Kidney (tissue), 14 donors: ENCODE data around the gene OR4D11. TPM values are rescaled to one million over a fixed set of nuclear protein-coding genes. Genes with fewer than 3 reads are reported as not detected.
"Not testable (repeated sequence)": the region's sequence is repeated elsewhere in the genome, so short reads cannot be mapped to it uniquely, and the experiment has no call there.

ENCODE experiments used
- DNase-seq, 5 donors: peaks; one replicate each; pipeline ENCODE4 v3.0.0-alpha.2; 2013 to 2020
- FAIRE-seq: peaks from 2 replicates; lab custom pipeline; 2012; peaks lifted over from hg19 to GRCh38; lab: Jason Lieb, UNC
- H3K27ac ChIP-seq, 2 donors: one replicate each; pipeline ENCODE4 v1.7.0; 2013; ENCODE audit warnings: low read depth in 2 of 2, low read length in 2 of 2, inconsistent platforms in 1 of 2
- H3K27me3 ChIP-seq: one replicate; pipeline ENCODE4 v1.7.1; 2013; ENCODE audit warnings: low read length, inconsistent platforms; ENCODE audit not compliant: control insufficient read depth, insufficient read depth
- H3K36me3 ChIP-seq, 3 donors: one replicate each; pipeline versions ENCODE4 v1.7.0 to v1.7.1; 2013; ENCODE audit warnings: low read length in 3 of 3, control low read depth in 1 of 3, inconsistent platforms in 1 of 3; ENCODE audit not compliant: insufficient read depth in 3 of 3, control insufficient read depth in 2 of 3
- H3K4me1 ChIP-seq, 3 donors: one replicate each; pipeline versions ENCODE4 v1.7.0 to v1.7.1; 2013; ENCODE audit warnings: low read length in 3 of 3, inconsistent platforms in 1 of 3, low read depth in 1 of 3; ENCODE audit not compliant: control insufficient read depth in 2 of 3, insufficient read depth in 2 of 3
- H3K4me3 ChIP-seq, 3 donors: one replicate each; pipeline versions ENCODE4 v1.7.0 to v1.8.1; 2013; ENCODE audit warnings: low read length in 3 of 3, control low read depth in 1 of 3, inconsistent platforms in 1 of 3
- H3K9ac ChIP-seq, 3 donors: one replicate each; pipeline versions ENCODE4 v1.7.0 to v1.7.1; 2013; ENCODE audit warnings: low read length in 3 of 3, control low read depth in 1 of 3, inconsistent platforms in 1 of 3
- H3K9me3 ChIP-seq, 3 donors: one replicate each; pipeline versions ENCODE4 v1.7.0 to v1.7.1; 2013; ENCODE audit warnings: low read length in 3 of 3, control low read depth in 1 of 3, inconsistent platforms in 1 of 3; ENCODE audit not compliant: control insufficient read depth in 2 of 3, insufficient read depth in 1 of 3
- CTCF ChIP-seq: IDR thresholded peaks from 3 replicates; pipeline ENCODE4 v1.5.1; 2012; ENCODE audit warnings: mild to moderate bottlenecking, moderate library complexity, borderline replicate concordance; ENCODE audit not compliant: insufficient read depth; ENCODE audit errors: extremely low read depth
- intact Hi-C: fragments of 100-400 bp; cut with DNase I; formaldehyde crosslinking; loops from one replicate; pipeline ENCODE4 v1.11.1; 2022
- polyA plus RNA-seq: library from polyadenylated mRNA; stranded (reverse); fragments of 350-450 nt; fragmentation: Illumina TruSeq; extraction: RNeasy Lipid Tissue Mini Kit (QIAGEN cat#74804); gene quantifications from one replicate; pipeline ENCODE4 v1.2.3, GENCODE V29; 2014; ENCODE audit warnings: low read depth, low replicate concordance; ENCODE audit not compliant: insufficient read depth
- total RNA-seq: library from RNA; stranded (reverse); fragmentation: NEBNext Ultra II Directional; extraction: Animal tissue kit (Norgen Biotek cat#: 25700); gene quantifications from one replicate; pipeline ENCODE4 v1.2.1, GENCODE V29; 2021
- donor health status: control.
- donor health status: control.
- donor health status: control.
- donor health status: control.
- donor health status: control.
- donor health status: DM: yes; HTN: yes; CAD: no.
- donor health status: Normal renal cell carcinoma (clear cell type).

The OR4D11 gene
- total and polyA plus RNA-seq, 2 donors from 2014 or later = not detected

DNA sequence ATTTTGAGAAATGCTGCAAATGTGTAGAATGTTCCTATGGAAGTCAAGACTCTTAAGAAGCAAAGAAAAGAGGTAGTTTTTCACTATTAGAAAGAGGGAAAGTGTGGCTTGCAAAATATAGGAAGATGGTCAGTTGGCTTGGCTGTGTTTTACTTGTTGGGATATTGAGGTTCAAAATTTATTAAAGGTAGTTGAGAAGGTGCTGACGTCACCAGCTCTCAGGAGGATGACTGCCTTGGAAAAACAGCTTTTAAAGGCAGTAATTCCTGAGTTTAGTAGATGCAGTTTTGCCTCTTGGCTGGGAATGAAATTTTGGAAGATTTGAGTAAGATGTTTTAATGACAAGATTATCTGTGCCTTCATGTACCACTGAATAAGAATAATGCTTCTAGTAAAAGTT is 8.3 kb downstream of the OR4D11 start:
- Histone ChIP-seq H3K4me1 (no peaks in the 10 kb centered on the region), H3K4me3 (no peak overlapping the region), H3K27ac (no peak overlapping the region), H3K9me3 (no peaks in the 10 kb centered on the region), H3K27me3 (no peaks in the 10 kb centered on the region), H3K36me3 (no peaks in the 10 kb centered on the region), H3K9ac (no peak overlapping the region)
- no peak for TF ChIP-seq CTCF
- intact Hi-C loops = no loop called here
- no peak for FAIRE-seq
- DNase-seq = no peak

DNA sequence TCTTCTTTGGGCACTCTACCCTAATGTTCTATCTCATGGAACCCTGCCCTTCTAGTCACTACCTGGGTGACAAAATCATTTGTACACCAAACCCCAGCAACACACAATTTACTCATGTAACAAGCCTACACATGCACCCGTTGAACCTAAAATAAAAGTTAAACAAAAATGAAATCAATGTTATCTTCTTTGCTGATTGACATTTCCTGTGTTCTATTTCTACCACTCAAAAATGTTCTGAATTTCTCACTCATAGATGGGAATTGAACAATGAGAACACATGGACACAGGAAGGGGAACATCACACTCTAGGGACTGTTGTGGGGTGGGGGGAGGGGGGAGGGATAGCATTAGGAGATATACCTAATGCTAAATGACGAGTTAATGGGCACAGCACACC is 16.8 kb downstream of the OR4D11 start:
- FAIRE-seq, H3K4me1 ChIP-seq, H3K9ac ChIP-seq, H3K4me3 ChIP-seq, DNase-seq, H3K36me3 ChIP-seq, H3K9me3 ChIP-seq, intact Hi-C loops, H3K27me3 ChIP-seq, H3K27ac ChIP-seq: not testable (repeated sequence)

GRCh38 chr11:59520741-59521140 is 17.4 kb downstream of the OR4D11 start:
- Histone ChIP-seq H3K9ac (no peak overlapping the region), H3K9me3 (no peaks in the 10 kb centered on the region), H3K36me3 (no peaks in the 10 kb centered on the region), H3K4me1 (no peaks in the 10 kb centered on the region), H3K27me3 (no peaks in the 10 kb centered on the region), H3K4me3 (no peak overlapping the region), H3K27ac (no peak overlapping the region)
- intact Hi-C loops = no loop called here
- no peak for TF ChIP-seq CTCF
- FAIRE-seq (no peak), DNase-seq (no peak)

- Histone ChIP-seq H3K9ac (no peak overlapping the region), H3K27ac (no peak overlapping the region), H3K36me3 (no peaks in the 10 kb centered on the region), H3K4me3 (no peak overlapping the region), H3K9me3 (no peaks in the 10 kb centered on the region), H3K4me1 (no peaks in the 10 kb centered on the region), H3K27me3 (no peaks in the 10 kb centered on the region)
- no peak for DNase-seq
- FAIRE-seq = no peak
- intact Hi-C loops = no loop called here
- TF ChIP-seq CTCF = no peak
Measured at GRCh38 chr11:59523541-59523940, 20.2 kb downstream of the OR4D11 start.
